ENCODE results near the gene PRDM16.

Gene PRDM16

GRCh38 chr1:3469104-3469848, 400.3 kb downstream of the PRDM16 start:
- no peak for DNase-seq

- no peak for DNase-seq
These were observed 401.0 kb downstream of the PRDM16 start for GRCh38 chr1:3469849-3470649.

- DNase-seq, result no peak
These were observed 401.8 kb downstream of the PRDM16 start for GRCh38 chr1:3470650-3471355.

- peak; percentile 95 for DNase-seq
These were observed 402.5 kb downstream of the PRDM16 start for GRCh38 chr1:3471356-3472087.

- no peak for DNase-seq
These were observed 403.3 kb downstream of the PRDM16 start for GRCh38 chr1:3472088-3472850.

- DNase-seq, result no peak
These were observed 403.9 kb downstream of the PRDM16 start for GRCh38 chr1:3472906-3473305.

- DNase-seq, result no peak
These were observed 404.4 kb downstream of the PRDM16 start for GRCh38 chr1:3473381-3473844.

GRCh38 chr1:3474016-3474415, 405.0 kb downstream of the PRDM16 start:
- no peak for DNase-seq

GRCh38 chr1:3474421-3474820, 405.4 kb downstream of the PRDM16 start:
- DNase-seq, result no peak

- no peak for DNase-seq
These were observed 407.0 kb downstream of the PRDM16 start for GRCh38 chr1:3475839-3476573.

- DNase-seq, result no peak
These were observed 407.7 kb downstream of the PRDM16 start for GRCh38 chr1:3476666-3477065.

- DNase-seq, result no peak
These were observed 408.4 kb downstream of the PRDM16 start for GRCh38 chr1:3477241-3477995.

- no peak for DNase-seq
These were observed 409.2 kb downstream of the PRDM16 start for GRCh38 chr1:3478187-3478586.

- DNase-seq, result no peak
These were observed 410.7 kb downstream of the PRDM16 start for GRCh38 chr1:3479511-3480368.

- no peak for DNase-seq
These were observed 411.3 kb downstream of the PRDM16 start for GRCh38 chr1:3480369-3480719.

- DNase-seq, result no peak
These were observed 412.0 kb downstream of the PRDM16 start for GRCh38 chr1:3481046-3481445.

GRCh38 chr1:3481836-3482375, 412.9 kb downstream of the PRDM16 start:
- no peak for DNase-seq

GRCh38 chr1:3482378-3482849, 413.4 kb downstream of the PRDM16 start:
- DNase-seq, result peak; percentile 87

- no peak for DNase-seq
These were observed 414.4 kb downstream of the PRDM16 start for GRCh38 chr1:3483380-3483779.
